Mesodermal cell (in vitro differentiated cells): ENCODE measurements around the gene TRIM44.

ENCODE experiments used
- H3K27ac ChIP-seq: 2 replicates; pipeline ENCODE4 v1.7.0; 2013; ENCODE audit warnings: mild to moderate bottlenecking, low read depth, low read length, moderate library complexity; ENCODE audit not compliant: severe bottlenecking
- H3K36me3 ChIP-seq: 2 replicates; pipeline ENCODE4 v1.7.1; 2013; ENCODE audit warnings: mild to moderate bottlenecking, low read length, moderate library complexity; ENCODE audit not compliant: control insufficient read depth, insufficient read depth
- H3K4me1 ChIP-seq: one replicate; pipeline ENCODE4 v1.7.1; 2013; ENCODE audit warnings: mild to moderate bottlenecking, low read length; ENCODE audit not compliant: insufficient read depth, control insufficient read depth, poor library complexity, severe bottlenecking
- H3K4me3 ChIP-seq: 2 replicates; pipeline ENCODE4 v1.7.0; 2013; ENCODE audit warnings: low read length, control low read depth, mild to moderate bottlenecking; ENCODE audit not compliant: insufficient read depth, poor library complexity, severe bottlenecking; ENCODE audit errors: extremely low read depth
- H3K9me3 ChIP-seq: 2 replicates; pipeline ENCODE4 v1.7.1; 2013; ENCODE audit warnings: mild to moderate bottlenecking, low read length, moderate library complexity; ENCODE audit not compliant: control insufficient read depth
- WGBS, 2 experiments: methylation state at CpG; one replicate each; pipeline ENCODE4 v1.1.5; 2013; ENCODE audit warnings: missing lambda C conversion rate in 2 of 2; ENCODE audit not compliant: insufficient coverage in 2 of 2; 5-methylcytosine and 5-hydroxymethylcytosine counted together

Gene TRIM44

GRCh38 chr11:35839368-35840161, 177.0 kb downstream of the TRIM44 start:
- Histone ChIP-seq H3K9me3 (peaks cover 4% of the 10 kb centered on the region), H3K4me3 (no peak overlapping the region), H3K4me1 (no peaks in the 10 kb centered on the region), H3K27ac (no peak overlapping the region), H3K36me3 (no peaks in the 10 kb centered on the region)
- 90 to 100% methylated on average over 1 to 2 of the region's 4 CpGs for WGBS, 2 experiments

- Histone ChIP-seq H3K4me3 (no peak overlapping the region), H3K36me3 (no peaks in the 10 kb centered on the region), H3K4me1 (no peaks in the 10 kb centered on the region), H3K9me3 (peaks cover 4% of the 10 kb centered on the region), H3K27ac (no peak overlapping the region)
- WGBS, 2 experiments = no CpG with 5 or more reads among the region's 3 CpGs
These were observed 179.2 kb downstream of the TRIM44 start for GRCh38 chr11:35841733-35842132.

GRCh38 chr11:35842958-35843357, 180.4 kb downstream of the TRIM44 start:
- WGBS, 2 experiments = no CpG with 5 or more reads among the region's 1 CpG
- Histone ChIP-seq H3K4me1 (no peaks in the 10 kb centered on the region), H3K36me3 (no peaks in the 10 kb centered on the region), H3K27ac (no peak overlapping the region), H3K4me3 (no peak overlapping the region), H3K9me3 (peaks cover 4% of the 10 kb centered on the region)

- WGBS, 2 experiments = 87% methylated on average over 2 of the region's 4 CpGs; no CpG with 5 or more reads in 1 of the 2 experiments
- no peak overlapping the region for H3K27ac ChIP-seq
- H3K36me3 ChIP-seq = no peaks in the 10 kb centered on the region
- peaks cover 4% of the 10 kb centered on the region for H3K9me3 ChIP-seq
- H3K4me1 ChIP-seq = no peaks in the 10 kb centered on the region
- H3K4me3 ChIP-seq = no peak overlapping the region
These were observed 182.0 kb downstream of the TRIM44 start for GRCh38 chr11:35844579-35844978.

GRCh38 chr11:35845860-35846259, 183.3 kb downstream of the TRIM44 start:
- Histone ChIP-seq H3K27ac (no peak overlapping the region), H3K4me3 (no peak overlapping the region), H3K4me1 (no peaks in the 10 kb centered on the region), H3K36me3 (no peaks in the 10 kb centered on the region), H3K9me3 (no peaks in the 10 kb centered on the region)
- WGBS, 2 experiments = 80 to 92% methylated on average over 1 to 2 of the region's 2 CpGs

GRCh38 chr11:35846874-35847273, 184.3 kb downstream of the TRIM44 start:
- WGBS, 2 experiments = 88 to 100% methylated on average over 4 to 5 of the region's 5 CpGs
- Histone ChIP-seq H3K4me3 (no peak overlapping the region), H3K27ac (no peak overlapping the region), H3K9me3 (no peaks in the 10 kb centered on the region), H3K36me3 (no peaks in the 10 kb centered on the region), H3K4me1 (no peaks in the 10 kb centered on the region)

- WGBS, 2 experiments = 93 to 100% methylated on average over 2 of the region's 2 CpGs
- Histone ChIP-seq H3K4me1 (no peaks in the 10 kb centered on the region), H3K9me3 (no peaks in the 10 kb centered on the region), H3K27ac (no peak overlapping the region), H3K36me3 (no peaks in the 10 kb centered on the region), H3K4me3 (no peak overlapping the region)
These were observed 184.9 kb downstream of the TRIM44 start for GRCh38 chr11:35847473-35847872.

GRCh38 chr11:35848616-35849015, 186.0 kb downstream of the TRIM44 start:
- 75 to 78% methylated on average over 1 to 3 of the region's 4 CpGs for WGBS, 2 experiments

GRCh38 chr11:35850191-35850590, 187.6 kb downstream of the TRIM44 start:
- Histone ChIP-seq H3K4me1 (no peaks in the 10 kb centered on the region), H3K36me3 (no peaks in the 10 kb centered on the region), H3K4me3 (no peak overlapping the region), H3K27ac (no peak overlapping the region), H3K9me3 (no peaks in the 10 kb centered on the region)
- 90 to 93% methylated on average over 5 to 7 of the region's 7 CpGs for WGBS, 2 experiments

More at GRCh38 chr11:35848616-35849015, 186.0 kb downstream of the TRIM44 start:
- Histone ChIP-seq H3K9me3 (no peaks in the 10 kb centered on the region), H3K4me1 (no peaks in the 10 kb centered on the region), H3K27ac (no peak overlapping the region), H3K36me3 (no peaks in the 10 kb centered on the region), H3K4me3 (no peak overlapping the region)

GRCh38 chr11:35851342-35851741, 188.8 kb downstream of the TRIM44 start:
- Histone ChIP-seq H3K4me1 (no peaks in the 10 kb centered on the region), H3K36me3 (no peaks in the 10 kb centered on the region), H3K9me3 (no peaks in the 10 kb centered on the region), H3K4me3 (no peak overlapping the region), H3K27ac (no peak overlapping the region)
- 88 to 96% methylated on average over 1 to 3 of the region's 6 CpGs for WGBS, 2 experiments

- WGBS, 2 experiments = 94 to 95% methylated on average over 4 of the region's 6 CpGs
- Histone ChIP-seq H3K9me3 (no peaks in the 10 kb centered on the region), H3K27ac (no peak overlapping the region), H3K36me3 (no peaks in the 10 kb centered on the region), H3K4me3 (no peak overlapping the region), H3K4me1 (no peaks in the 10 kb centered on the region)
These were observed 189.5 kb downstream of the TRIM44 start for GRCh38 chr11:35852056-35852455.
